ENCODE results near the gene CCDC195. TPM values are rescaled to one million over a fixed set of nuclear protein-coding genes. Genes with fewer than 3 reads are reported as not detected.

CCDC195 gene
- total RNA-seq, 1 donor, result not detected

- Histone ChIP-seq H3K79me2 (ENCODE audit: insufficient read depth, low read length) (no peaks in the 10 kb centered on the region), H3K4me1 (ENCODE audit: insufficient read depth, low read length) (no peaks in the 10 kb centered on the region), H3K4me2 (ENCODE audit: insufficient read depth, low read length) (no peak overlapping the region), H4K20me1 (ENCODE audit: insufficient read depth, low read length) (no peaks in the 10 kb centered on the region), H3K27ac (ENCODE audit: low read depth, low read length) (no peak overlapping the region), H3K9me3 (ENCODE audit: low read depth, low read length) (no peaks in the 10 kb centered on the region), H3K36me3 (ENCODE audit: insufficient read depth, low read length) (no peaks in the 10 kb centered on the region), H3K4me3 (ENCODE audit: insufficient read depth, low read length) (no peak overlapping the region), H2AFZ (ENCODE audit: low read length) (no peak overlapping the region), H3K27me3 (ENCODE audit: insufficient read depth, low read length) (no peaks in the 10 kb centered on the region)
- no peak for DNase-seq (ENCODE audit: insufficient read length, low spot score, missing footprints)
- no peak for TF ChIP-seq CTCF (IDR thresholded peaks at IDR 0.05; ENCODE audit: extremely low read depth, low read depth, low read length)
Observed at GRCh38 chr2:224688997-224689396, 27.2 kb downstream of the CCDC195 start.

- no peak for TF ChIP-seq CTCF (IDR thresholded peaks at IDR 0.05; ENCODE audit: extremely low read depth, low read depth, low read length)
- no peak for DNase-seq (ENCODE audit: insufficient read length, low spot score, missing footprints)
- Histone ChIP-seq H3K9me3 (ENCODE audit: low read depth, low read length) (no peaks in the 10 kb centered on the region), H3K27me3 (ENCODE audit: insufficient read depth, low read length) (no peaks in the 10 kb centered on the region), H4K20me1 (ENCODE audit: insufficient read depth, low read length) (no peaks in the 10 kb centered on the region), H3K27ac (ENCODE audit: low read depth, low read length) (no peak overlapping the region), H3K4me2 (ENCODE audit: insufficient read depth, low read length) (no peak overlapping the region), H3K4me1 (ENCODE audit: insufficient read depth, low read length) (no peaks in the 10 kb centered on the region), H3K36me3 (ENCODE audit: insufficient read depth, low read length) (no peaks in the 10 kb centered on the region), H3K79me2 (ENCODE audit: insufficient read depth, low read length) (no peaks in the 10 kb centered on the region), H2AFZ (ENCODE audit: low read length) (no peak overlapping the region), H3K4me3 (ENCODE audit: insufficient read depth, low read length) (no peak overlapping the region)
Observed at GRCh38 chr2:224687156-224687555, 29.0 kb downstream of the CCDC195 start.

GRCh38 chr2:224685121-224685520 lies 31.0 kb downstream of the CCDC195 start:
- Histone ChIP-seq H3K9me3 (ENCODE audit: low read depth, low read length) (no peaks in the 10 kb centered on the region), H4K20me1 (ENCODE audit: insufficient read depth, low read length) (no peaks in the 10 kb centered on the region), H3K36me3 (ENCODE audit: insufficient read depth, low read length) (no peaks in the 10 kb centered on the region), H3K4me1 (ENCODE audit: insufficient read depth, low read length) (no peaks in the 10 kb centered on the region), H2AFZ (ENCODE audit: low read length) (no peak overlapping the region), H3K79me2 (ENCODE audit: insufficient read depth, low read length) (no peaks in the 10 kb centered on the region), H3K4me3 (ENCODE audit: insufficient read depth, low read length) (no peak overlapping the region), H3K27ac (ENCODE audit: low read depth, low read length) (no peak overlapping the region), H3K27me3 (ENCODE audit: insufficient read depth, low read length) (no peaks in the 10 kb centered on the region), H3K4me2 (ENCODE audit: insufficient read depth, low read length) (no peak overlapping the region)
- DNase-seq (ENCODE audit: insufficient read length, low spot score, missing footprints), result no peak
- no peak for TF ChIP-seq CTCF (IDR thresholded peaks at IDR 0.05; ENCODE audit: extremely low read depth, low read depth, low read length)

- Histone ChIP-seq H3K9me3 (ENCODE audit: low read depth, low read length) (no peaks in the 10 kb centered on the region), H3K27ac (ENCODE audit: low read depth, low read length) (no peak overlapping the region), H3K4me3 (ENCODE audit: insufficient read depth, low read length) (no peak overlapping the region), H3K4me2 (ENCODE audit: insufficient read depth, low read length) (no peak overlapping the region), H2AFZ (ENCODE audit: low read length) (no peak overlapping the region), H4K20me1 (ENCODE audit: insufficient read depth, low read length) (no peaks in the 10 kb centered on the region), H3K4me1 (ENCODE audit: insufficient read depth, low read length) (peaks cover 17% of the 10 kb centered on the region), H3K36me3 (ENCODE audit: insufficient read depth, low read length) (no peaks in the 10 kb centered on the region), H3K27me3 (ENCODE audit: insufficient read depth, low read length) (no peaks in the 10 kb centered on the region), H3K79me2 (ENCODE audit: insufficient read depth, low read length) (no peaks in the 10 kb centered on the region)
- no peak for DNase-seq (ENCODE audit: insufficient read length, low spot score, missing footprints)
- TF ChIP-seq CTCF (IDR thresholded peaks at IDR 0.05; ENCODE audit: extremely low read depth, low read depth, low read length), result no peak
Observed at GRCh38 chr2:224682134-224682533, 34.0 kb downstream of the CCDC195 start.
